Adipocyte (in vitro differentiated cells): ENCODE data around the gene IL6.
A peak's percentile ranks its signal among the peaks of the same experiment; 100 is the strongest.

Experiments used
- DNase-seq: peaks from one replicate; pipeline ENCODE4 v3.0.0-alpha.2; 2015; ENCODE audit warnings: low read depth
- H3K27me3 ChIP-seq: replicated peaks from 2 replicates; pipeline ENCODE4 v1.7.0; 2013; ENCODE audit warnings: mild to moderate bottlenecking, low read length, moderate library complexity; ENCODE audit not compliant: control insufficient read depth, insufficient read depth
- H3K36me3 ChIP-seq: 2 replicates; pipeline ENCODE4 v1.7.0; 2013; ENCODE audit warnings: low read length, mild to moderate bottlenecking, moderate library complexity; ENCODE audit not compliant: control insufficient read depth, insufficient read depth, severe bottlenecking
- H3K4me1 ChIP-seq: 2 replicates; pipeline ENCODE4 v1.7.0; 2013; ENCODE audit warnings: mild to moderate bottlenecking, low read length, moderate library complexity; ENCODE audit not compliant: control insufficient read depth, insufficient read depth
- H3K4me3 ChIP-seq: 2 replicates; pipeline ENCODE4 v1.7.0; 2013; ENCODE audit warnings: mild to moderate bottlenecking, low read length, moderate library complexity
- H3K9ac ChIP-seq: 2 replicates; pipeline ENCODE4 v1.7.0; 2013; ENCODE audit warnings: mild to moderate bottlenecking, low read length, moderate library complexity
- H3K9me3 ChIP-seq: 2 replicates; pipeline ENCODE4 v1.7.0; 2013; ENCODE audit warnings: mild to moderate bottlenecking, low read length, moderate library complexity; ENCODE audit not compliant: control insufficient read depth

The IL6 gene

GRCh38 chr7:22729180-22729825 lies 2.3 kb downstream of the IL6 start:
- H3K9ac ChIP-seq: peak overlapping the region; percentile 95
- H3K4me3 ChIP-seq: peak overlapping the region; percentile 88
- peaks cover 23% of the 10 kb centered on the region for H3K36me3 ChIP-seq
- no peaks in the 10 kb centered on the region for H3K9me3 ChIP-seq
- DNase-seq: peak; percentile 15
- peaks cover 31% of the 10 kb centered on the region for H3K4me1 ChIP-seq
- no peaks in the 10 kb centered on the region for H3K27me3 ChIP-seq

DNA sequence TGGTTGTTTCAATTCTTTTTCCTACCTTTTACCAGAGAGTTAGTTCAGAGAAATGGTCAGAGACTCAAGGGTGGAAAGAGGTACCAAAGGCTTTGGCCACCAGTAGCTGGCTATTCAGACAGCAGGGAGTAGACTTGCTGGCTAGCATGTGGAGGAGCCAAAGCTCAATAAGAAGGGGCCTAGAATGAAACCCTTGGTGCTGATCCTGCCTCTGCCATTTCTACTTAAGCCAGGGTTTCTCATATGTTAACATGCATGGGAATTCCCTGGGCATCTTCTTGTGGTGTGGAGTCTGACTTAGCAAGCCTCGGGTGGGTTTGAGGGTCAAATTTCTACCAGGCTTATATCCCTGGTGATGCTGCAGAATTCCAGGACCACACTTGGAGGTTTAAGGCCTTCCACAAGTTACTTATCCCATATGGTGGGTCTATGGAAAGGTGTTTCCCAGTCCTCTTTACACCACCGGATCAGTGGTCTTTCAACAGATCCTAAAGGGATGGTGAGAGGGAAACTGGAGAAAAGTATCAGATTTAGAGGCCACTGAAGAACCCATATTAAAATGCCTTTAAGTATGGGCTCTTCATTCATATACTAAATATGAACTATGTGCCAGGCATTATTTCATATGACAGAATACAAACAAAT lies 3.2 kb downstream of the IL6 start:
- Histone ChIP-seq H3K9me3 (no peaks in the 10 kb centered on the region), H3K4me3 (no peak overlapping the region), H3K9ac (no peak overlapping the region), H3K36me3 (peaks cover 23% of the 10 kb centered on the region), H3K27me3 (no peaks in the 10 kb centered on the region), H3K4me1 (peaks cover 31% of the 10 kb centered on the region)
- no peak for DNase-seq

GRCh38 chr7:22730921-22731654 lies 4.1 kb downstream of the IL6 start:
- DNase-seq: peak; percentile 91
- H3K4me1 ChIP-seq: peaks cover 23% of the 10 kb centered on the region
- H3K9me3 ChIP-seq: no peaks in the 10 kb centered on the region
- H3K4me3 ChIP-seq: no peak overlapping the region
- peak overlapping the region; percentile 29 for H3K9ac ChIP-seq
- H3K27me3 ChIP-seq: no peaks in the 10 kb centered on the region
- H3K36me3 ChIP-seq: peaks cover 23% of the 10 kb centered on the region

DNA sequence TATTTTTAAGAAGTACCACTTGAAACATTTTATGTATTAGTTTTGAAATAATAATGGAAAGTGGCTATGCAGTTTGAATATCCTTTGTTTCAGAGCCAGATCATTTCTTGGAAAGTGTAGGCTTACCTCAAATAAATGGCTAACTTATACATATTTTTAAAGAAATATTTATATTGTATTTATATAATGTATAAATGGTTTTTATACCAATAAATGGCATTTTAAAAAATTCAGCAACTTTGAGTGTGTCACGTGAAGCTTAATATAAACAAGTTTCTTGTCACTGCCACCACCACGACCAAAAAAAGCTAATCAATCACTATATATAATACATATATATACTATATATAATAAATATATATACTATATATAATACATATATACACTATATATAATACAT lies 4.8 kb downstream of the IL6 start:
- Histone ChIP-seq H3K4me1 (peaks cover 16% of the 10 kb centered on the region), H3K36me3 (peaks cover 23% of the 10 kb centered on the region), H3K9ac (no peak overlapping the region), H3K9me3 (peaks cover 5% of the 10 kb centered on the region), H3K4me3 (no peak overlapping the region), H3K27me3 (no peaks in the 10 kb centered on the region)
- no peak for DNase-seq

- H3K27me3 ChIP-seq: no peaks in the 10 kb centered on the region
- peaks cover 12% of the 10 kb centered on the region for H3K9me3 ChIP-seq
- no peak for DNase-seq
- peaks cover 11% of the 10 kb centered on the region for H3K4me1 ChIP-seq
- H3K9ac ChIP-seq: no peak overlapping the region
- peaks cover 23% of the 10 kb centered on the region for H3K36me3 ChIP-seq
- no peak overlapping the region for H3K4me3 ChIP-seq
These were observed 5.6 kb downstream of the IL6 start for GRCh38 chr7:22732556-22733126.

GRCh38 chr7:22733761-22734160 lies 6.8 kb downstream of the IL6 start:
- Histone ChIP-seq H3K36me3 (peaks cover 23% of the 10 kb centered on the region), H3K4me3 (no peak overlapping the region), H3K9me3 (peaks cover 12% of the 10 kb centered on the region), H3K9ac (no peak overlapping the region), H3K4me1 (peaks cover 9% of the 10 kb centered on the region), H3K27me3 (no peaks in the 10 kb centered on the region)
- no peak for DNase-seq

DNA sequence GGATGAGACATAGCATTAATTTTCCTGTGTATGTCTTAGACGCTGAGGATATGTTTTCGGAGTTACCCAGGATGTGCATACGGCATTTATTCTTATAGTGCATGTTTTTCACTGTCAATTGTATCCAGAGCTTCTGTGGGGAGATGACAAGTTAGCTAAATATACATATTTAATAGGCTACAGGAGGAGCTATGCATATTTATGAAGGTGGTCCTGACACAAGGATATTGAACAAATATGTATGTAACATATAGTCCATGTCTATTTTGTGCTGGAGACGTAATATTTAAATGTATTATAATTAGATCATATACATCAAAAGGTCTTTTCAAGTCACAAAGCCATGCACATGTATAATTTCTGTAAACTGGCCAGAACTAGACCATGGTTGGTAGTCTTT lies 16.0 kb downstream of the IL6 start:
- no peak for DNase-seq
- H3K36me3 ChIP-seq: no peaks in the 10 kb centered on the region
- H3K4me1 ChIP-seq: no peaks in the 10 kb centered on the region
- no peak overlapping the region for H3K9ac ChIP-seq
- no peak overlapping the region for H3K4me3 ChIP-seq
- H3K27me3 ChIP-seq: no peaks in the 10 kb centered on the region
- no peaks in the 10 kb centered on the region for H3K9me3 ChIP-seq

GRCh38 chr7:22751341-22751740 lies 24.3 kb downstream of the IL6 start:
- H3K9me3 ChIP-seq: no peaks in the 10 kb centered on the region
- no peak overlapping the region for H3K4me3 ChIP-seq
- H3K27me3 ChIP-seq: no peaks in the 10 kb centered on the region
- no peaks in the 10 kb centered on the region for H3K36me3 ChIP-seq
- no peaks in the 10 kb centered on the region for H3K4me1 ChIP-seq
- no peak for DNase-seq
- H3K9ac ChIP-seq: no peak overlapping the region

- no peak for DNase-seq
- Histone ChIP-seq H3K9ac (no peak overlapping the region), H3K4me3 (no peak overlapping the region), H3K27me3 (no peaks in the 10 kb centered on the region), H3K9me3 (peaks cover 11% of the 10 kb centered on the region), H3K4me1 (no peaks in the 10 kb centered on the region), H3K36me3 (no peaks in the 10 kb centered on the region)
These were observed 30.5 kb downstream of the IL6 start for GRCh38 chr7:22757338-22757994.

DNA sequence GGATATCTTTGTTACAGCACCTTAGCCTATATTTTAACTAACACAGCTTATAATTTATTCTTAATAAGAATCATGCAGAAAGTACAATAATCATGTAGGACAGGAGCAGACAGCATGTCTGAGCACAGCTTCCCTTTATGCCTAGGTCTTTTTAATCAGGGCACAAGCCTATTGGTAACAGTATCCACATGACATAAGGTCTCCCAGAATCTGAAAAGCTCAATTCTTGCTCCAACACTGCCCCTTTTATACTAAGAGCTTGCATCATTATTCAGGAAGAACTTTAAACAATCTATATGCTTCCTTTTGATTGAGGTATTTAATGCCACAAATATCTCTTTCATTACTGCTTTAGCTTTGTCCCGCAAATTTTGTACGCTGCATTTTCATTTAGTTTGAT lies 31.6 kb downstream of the IL6 start:
- H3K36me3 ChIP-seq: no peaks in the 10 kb centered on the region
- H3K9ac ChIP-seq: no peak overlapping the region
- no peaks in the 10 kb centered on the region for H3K4me1 ChIP-seq
- no peak overlapping the region for H3K4me3 ChIP-seq
- H3K9me3 ChIP-seq: peaks cover 11% of the 10 kb centered on the region
- H3K27me3 ChIP-seq: no peaks in the 10 kb centered on the region
- no peak for DNase-seq

GRCh38 chr7:22759721-22760120 lies 32.7 kb downstream of the IL6 start:
- no peak for DNase-seq
- no peaks in the 10 kb centered on the region for H3K4me1 ChIP-seq
- no peak overlapping the region for H3K4me3 ChIP-seq
- no peaks in the 10 kb centered on the region for H3K27me3 ChIP-seq
- H3K9me3 ChIP-seq: peaks cover 11% of the 10 kb centered on the region
- H3K9ac ChIP-seq: no peak overlapping the region
- no peaks in the 10 kb centered on the region for H3K36me3 ChIP-seq
